Measurements from ENCODE around the gene SLC7A5.
"Not testable (repeated sequence)": the region's sequence is repeated elsewhere in the genome, so short reads cannot be mapped to it uniquely, and the experiment has no call there.

The SLC7A5 gene

GRCh38 chr16:87869061-87869878, at the start of gene SLC7A5:
TSS of gene SLC7A5 (minus strand) at chr16:87869507. CDS start at chr16:87869422, 85 bp downstream.
- DNase-seq (ENCODE audit: low read depth in 2 of 2) = peak; percentile 87 to 95

GRCh38 chr16:87918338-87918737, 49.0 kb upstream of the SLC7A5 start:
- DNase-seq (ENCODE audit: low read depth in 2 of 2) = no peak

- no peak for DNase-seq (ENCODE audit: low read depth in 2 of 2)
Observed at GRCh38 chr16:87917503-87917902, 48.2 kb upstream of the SLC7A5 start.

GRCh38 chr16:87914812-87915211, 45.5 kb upstream of the SLC7A5 start:
- DNase-seq (ENCODE audit: low read depth in 2 of 2) = no peak

GRCh38 chr16:87914021-87914725, 44.9 kb upstream of the SLC7A5 start:
- not testable (repeated sequence) for DNase-seq (ENCODE audit: low read depth in 2 of 2)

GRCh38 chr16:87912691-87913090, 43.4 kb upstream of the SLC7A5 start:
- not testable (repeated sequence) for DNase-seq (ENCODE audit: low read depth in 2 of 2)

- not testable (repeated sequence) for DNase-seq (ENCODE audit: low read depth in 2 of 2)
Observed at GRCh38 chr16:87911106-87911763, 41.9 kb upstream of the SLC7A5 start.

GRCh38 chr16:87909203-87909935, 40.1 kb upstream of the SLC7A5 start:
- DNase-seq (ENCODE audit: low read depth in 2 of 2) = peak; percentile 81 to 85

GRCh38 chr16:87908101-87908500, 38.8 kb upstream of the SLC7A5 start:
- not testable (repeated sequence) for DNase-seq (ENCODE audit: low read depth in 2 of 2)

- not testable (repeated sequence) for DNase-seq (ENCODE audit: low read depth in 2 of 2)
Observed at GRCh38 chr16:87905521-87905920, 36.2 kb upstream of the SLC7A5 start.

GRCh38 chr16:87904963-87905362, 35.7 kb upstream of the SLC7A5 start:
- DNase-seq (ENCODE audit: low read depth in 2 of 2) = not testable (repeated sequence)

- DNase-seq (ENCODE audit: low read depth in 2 of 2) = not testable (repeated sequence)
Observed at GRCh38 chr16:87900489-87900888, 31.2 kb upstream of the SLC7A5 start.

- peak; percentile 43 to 44 for DNase-seq (ENCODE audit: low read depth in 2 of 2)
Observed at GRCh38 chr16:87897521-87898505, 28.5 kb upstream of the SLC7A5 start.

GRCh38 chr16:87896924-87897520, 27.7 kb upstream of the SLC7A5 start:
- not testable (repeated sequence) for DNase-seq (ENCODE audit: low read depth in 2 of 2)

GRCh38 chr16:87896176-87896890, 27.0 kb upstream of the SLC7A5 start:
- not testable (repeated sequence) for DNase-seq (ENCODE audit: low read depth in 2 of 2)

GRCh38 chr16:87895641-87896141, 26.4 kb upstream of the SLC7A5 start:
- DNase-seq (ENCODE audit: low read depth in 2 of 2) = peak; percentile 67 to 85

GRCh38 chr16:87894005-87894404, 24.7 kb upstream of the SLC7A5 start:
- DNase-seq (ENCODE audit: low read depth in 2 of 2) = not testable (repeated sequence)

- DNase-seq (ENCODE audit: low read depth in 2 of 2) = no peak
Observed at GRCh38 chr16:87891764-87892163, 22.5 kb upstream of the SLC7A5 start.

- peak; percentile 38 to 46 for DNase-seq (ENCODE audit: low read depth in 2 of 2)
Observed at GRCh38 chr16:87889762-87890161, 20.5 kb upstream of the SLC7A5 start.
